K562 (cell line): ENCODE data around the gene HES4. TPM values are rescaled to one million over a fixed set of nuclear protein-coding genes. Genes with fewer than 3 reads are reported as not detected.

Experiments used
- E2F6 ChIP-seq, 2 experiments: IDR thresholded peaks; 2 replicates each; pipeline ENCODE4 v1.6.1; 2011; ENCODE audit warnings: borderline replicate concordance in 1 of 2, control low read depth in 1 of 2, low read depth in 1 of 2, low read length in 1 of 2, mild to moderate bottlenecking in 1 of 2, mixed read lengths in 1 of 2, moderate library complexity in 1 of 2; ENCODE audit not compliant: insufficient read depth in 1 of 2, insufficient read length in 1 of 2, poor library complexity in 1 of 2, severe bottlenecking in 1 of 2; ENCODE audit errors: extremely low read depth in 1 of 2
- NR2C2 ChIP-seq, 2 experiments: fragments of 200-800 bp in 1 of 2; sonication (Bioruptor generic) in 1 of 2; sonication (generic) in 1 of 2; formaldehyde crosslinking in 1 of 2; IDR thresholded peaks; 2 replicates each; pipeline versions ENCODE4 v1.6.1 to v1.8.0; 2016 to 2022; ENCODE audit warnings: mild to moderate bottlenecking in 1 of 2, missing compliant biosample characterization in 1 of 2, missing genetic modification characterization in 1 of 2, missing genetic modification reagents in 1 of 2
- PREB ChIP-seq: sonication (generic); formaldehyde crosslinking; IDR thresholded peaks from 2 replicates; pipeline ENCODE4 v1.8.1; 2023; ENCODE audit warnings: mild to moderate bottlenecking, missing genetic modification reagents
- REST ChIP-seq, 2 experiments: fragments of 450-650 bp; formaldehyde crosslinking in 1 of 2; IDR thresholded peaks; 2 replicates each; pipeline versions ENCODE4 v1.4.0 to v1.6.1; 2014 to 2020; ENCODE audit warnings: mild to moderate bottlenecking in 2 of 2, borderline replicate concordance in 1 of 2, low read depth in 1 of 2
- SAFB2 ChIP-seq: fragments of 200-400 bp; formaldehyde crosslinking; IDR thresholded peaks from 2 replicates; pipeline ENCODE4 v1.6.1; 2018; ENCODE audit warnings: borderline replicate concordance, low read length, low read depth, moderate library complexity; ENCODE audit not compliant: severe bottlenecking
- SPI1 ChIP-seq: IDR thresholded peaks from 2 replicates; pipeline ENCODE4 v1.6.1; 2011; ENCODE audit warnings: low read depth, low read length, control low read depth, borderline replicate concordance
- TCF7 ChIP-seq: sonication (generic); IDR thresholded peaks from 2 replicates; pipeline ENCODE4 v1.6.1; 2016; ENCODE audit warnings: antibody characterized with exemption, borderline replicate concordance
- TSHZ1 ChIP-seq: fragments of 250-450 bp; sonication (Bioruptor Pico); IDR thresholded peaks from 2 replicates; pipeline ENCODE4 v1.4.0; 2020; ENCODE audit warnings: mild to moderate bottlenecking, moderate library complexity
- U2AF1 ChIP-seq: fragments of 200-400 bp; formaldehyde crosslinking; optimal IDR thresholded peaks from 2 replicates; pipeline ENCODE3; 2017; ENCODE audit warnings: mild to moderate bottlenecking, low read depth, low read length, moderate library complexity
- ZBTB7A ChIP-seq: IDR thresholded peaks from 2 replicates; pipeline ENCODE4 v1.6.1; 2011; ENCODE audit warnings: low read depth, mild to moderate bottlenecking, low read length, moderate library complexity, borderline replicate concordance; ENCODE audit not compliant: control insufficient read depth
- ZNF217 ChIP-seq: sonication (generic); formaldehyde crosslinking; IDR thresholded peaks from 2 replicates; pipeline ENCODE4 v1.8.0; 2022; ENCODE audit warnings: mild to moderate bottlenecking, missing genetic modification reagents
- polyA plus RNA-seq, 8 experiments: library from polyadenylated mRNA; depleted of rRNA in 4 of 8; stranded (reverse) in 5 of 8; unstranded in 3 of 8; fragments of >200 nt; fragmentation: Nextera tagmentation in 2 of 8; fragmentation: Illumina TruSeq in 1 of 8; extraction: Ambion mirVana in 2 of 8; extraction: Trizol in 1 of 8; gene quantifications; 2 replicates each; pipeline versions ENCODE4 v1.2.1 to v1.2.3, GENCODE V29; 2011 to 2014; ENCODE audit warnings: inconsistent platforms in 1 of 8, missing spikeins in 1 of 8
- total RNA-seq, 7 experiments: library from RNA; depleted of rRNA in 6 of 7; stranded (reverse); fragments of >200 nt in 6 of 7; fragmentation: Illumina TruSeq in 2 of 7; extraction: Trizol in 2 of 7; gene quantifications; 2 replicates each; pipeline versions ENCODE4 v1.2.1 to v1.2.3, GENCODE V29; 2011 to 2021; ENCODE audit warnings: low replicate concordance in 1 of 7

The HES4 gene
- total and polyA plus RNA-seq, 9 of the 15 experiments (the other 6 are each of a cell fraction or from before 2014, with no cell fraction given) = 0.21 to 43.7 (median 5.3) TPM; not detected in 2

GRCh38 chr1:966704-967300 lies 33.1 kb downstream of the HES4 start (continued):
- TF ChIP-seq REST (IDR thresholded peaks at IDR 0.05; ENCODE audit: borderline replicate concordance) = no peak
- TF ChIP-seq REST (CRISPR knock-in tag; IDR thresholded peaks at IDR 0.05; ENCODE audit: low read depth) = no peak
- TF ChIP-seq U2AF1 = no peak
- TF ChIP-seq SPI1 = no peak
- no peak for TF ChIP-seq NR2C2 (CRISPR knock-in tag; IDR thresholded peaks at IDR 0.05)
- no peak for TF ChIP-seq NR2C2 (tag; IDR thresholded peaks at IDR 0.05)
- TF ChIP-seq ZBTB7A = peak; percentile 84
- TF ChIP-seq PREB (CRISPR knock-in tag) = no peak
- no peak for TF ChIP-seq TSHZ1 (CRISPR knock-in tag)
- no peak for TF ChIP-seq ZNF217 (CRISPR knock-in tag)
- TF ChIP-seq TCF7 = no peak; the same call in 1 of the 2 replicates
- TF ChIP-seq SAFB2 = no peak
- TF ChIP-seq E2F6 (IDR thresholded peaks at IDR 0.05; ENCODE audit: borderline replicate concordance in 1 of 2, extremely low read depth in 1 of 2, insufficient read depth in 1 of 2, insufficient read length in 1 of 2, low read depth in 1 of 2, low read length in 1 of 2, poor library complexity in 1 of 2, severe bottlenecking in 1 of 2) = peak; percentile 23 to 70
